ENCODE results near the gene RRP8. TPM values are rescaled to one million over a fixed set of nuclear protein-coding genes. Genes with fewer than 3 reads are reported as not detected.

RRP8 gene
- total RNA-seq, 2 experiments from 2014 or later: 26.4 to 33.6 TPM

GRCh38 chr11:6646918-6647679 is 43.7 kb upstream of the RRP8 start:
- Histone ChIP-seq H3K4me3 (ENCODE audit: low read depth, low read length, poor library complexity, severe bottlenecking) (peak overlapping the region; percentile 48), H4K20me1 (ENCODE audit: insufficient read depth, low read length) (no peaks in the 10 kb centered on the region), H3K27ac (ENCODE audit: low read depth, low read length, poor library complexity, severe bottlenecking) (peak overlapping the region; percentile 59), H3K9me3 (ENCODE audit: low read length) (no peaks in the 10 kb centered on the region), H3K9me2 (ENCODE audit: insufficient read depth, low read length) (no peaks in the 10 kb centered on the region), H3K4me2 (ENCODE audit: low read length) (peak overlapping the region; percentile 85), H3K36me3 (ENCODE audit: insufficient read depth, low read length) (no peaks in the 10 kb centered on the region), H3K4me1 (ENCODE audit: insufficient read depth, low read length, poor library complexity, severe bottlenecking) (peaks cover 25% of the 10 kb centered on the region), H2AFZ (ENCODE audit: low read length) (peak overlapping the region; percentile 88), H3K79me2 (ENCODE audit: insufficient read depth, low read depth, low read length) (no peaks in the 10 kb centered on the region)
- peak; percentile 73 for DNase-seq (ENCODE audit: low spot score)
- no peak for TF ChIP-seq CTCF (conservative IDR thresholded peaks at IDR 0.05; ENCODE audit: low read length)
- no peak for TF ChIP-seq EZH2phosphoT487 (IDR thresholded peaks at IDR 0.05; ENCODE audit: borderline replicate concordance, low read depth, low read length)
- ChIA-PET CTCF (ENCODE audit: unreplicated experiment) (interaction anchor here (0.6 to 1.4 kb wide), 6 partner anchors 11 to 42 kb away, joined by 3 to 4 read pairs (median 3); partner anchors contain the start of gene TPP1), POLR2A (interaction anchor here (0.6 to 3.3 kb wide), 10 partner anchors 8 to 43 kb away, joined by 3 to 13 read pairs (median 3); partner anchors contain the start of genes MRPL17, TAF10 and TPP1)
- intact Hi-C loops (cut with micrococcal nuclease; ENCODE audit: unreplicated experiment): loop anchor here (2.0 kb wide), 1 partner anchor 34 kb away; the partner anchor contains the start of gene TAF10
- no TSS peak for BruUV-seq (replicated peaks)

- BruUV-seq (replicated peaks): no TSS peak
- Histone ChIP-seq H3K27ac (ENCODE audit: low read depth, low read length, poor library complexity, severe bottlenecking) (peak overlapping the region; percentile 59), H3K9me3 (ENCODE audit: low read length) (no peaks in the 10 kb centered on the region), H4K20me1 (ENCODE audit: insufficient read depth, low read length) (no peaks in the 10 kb centered on the region), H3K79me2 (ENCODE audit: insufficient read depth, low read depth, low read length) (no peaks in the 10 kb centered on the region), H3K4me1 (ENCODE audit: insufficient read depth, low read length, poor library complexity, severe bottlenecking) (peaks cover 25% of the 10 kb centered on the region), H3K36me3 (ENCODE audit: insufficient read depth, low read length) (no peaks in the 10 kb centered on the region), H3K9me2 (ENCODE audit: insufficient read depth, low read length) (no peaks in the 10 kb centered on the region), H2AFZ (ENCODE audit: low read length) (peak overlapping the region; percentile 88), H3K4me3 (ENCODE audit: low read depth, low read length, poor library complexity, severe bottlenecking) (peak overlapping the region; percentile 48), H3K4me2 (ENCODE audit: low read length) (peak overlapping the region; percentile 85)
- intact Hi-C loops (cut with micrococcal nuclease; ENCODE audit: unreplicated experiment): loop anchor here (2.0 kb wide), 1 partner anchor 34 kb away; the partner anchor contains the start of gene TAF10
- DNase-seq (ENCODE audit: low spot score): no peak
- no peak for TF ChIP-seq CTCF (conservative IDR thresholded peaks at IDR 0.05; ENCODE audit: low read length)
- no peak for TF ChIP-seq EZH2phosphoT487 (IDR thresholded peaks at IDR 0.05; ENCODE audit: borderline replicate concordance, low read depth, low read length)
- ChIA-PET CTCF (ENCODE audit: unreplicated experiment) (interaction anchor here (0.6 to 1.4 kb wide), 6 partner anchors 12 to 42 kb away, joined by 3 to 4 read pairs (median 3); partner anchors contain the start of gene TPP1), POLR2A (interaction anchor here (0.6 to 3.3 kb wide), 7 partner anchors 8 to 42 kb away, joined by 3 to 13 read pairs (median 3); partner anchors contain the start of genes MRPL17, TAF10 and TPP1)
Observed at GRCh38 chr11:6646576-6646917, 43.1 kb upstream of the RRP8 start.
